Neural cell (in vitro differentiated cells): Measurements from ENCODE around the gene DHH. TPM values are rescaled to one million over a fixed set of nuclear protein-coding genes. Genes with fewer than 3 reads are reported as not detected.

Experiments used
- H2AFZ ChIP-seq: fragments of 200-600, 300-800 bp; sonication (generic), shearing (Covaris generic); 2 replicates; pipeline ENCODE4 v1.6.0; 2014; ENCODE audit warnings: low read depth, mild to moderate bottlenecking, antibody characterized with exemption, low read length, moderate library complexity
- H3F3A ChIP-seq: fragments of 200-600 bp; shearing (Covaris generic); 2 replicates; pipeline ENCODE4 v1.6.1; 2016; ENCODE audit warnings: mild to moderate bottlenecking, moderate library complexity, mixed read lengths, antibody characterized with exemption, low read length; ENCODE audit not compliant: insufficient read depth, poor library complexity, severe bottlenecking
- H3K27ac ChIP-seq: fragments of 200-600, 300-800 bp; sonication (generic), shearing (Covaris generic); 2 replicates; pipeline ENCODE4 v1.5.1; 2014; ENCODE audit warnings: mild to moderate bottlenecking, low read length, moderate library complexity
- H3K27me3 ChIP-seq: fragments of 300-800, 200-600 bp; sonication (generic), shearing (Covaris generic); 2 replicates; pipeline ENCODE4 v1.6.0; 2014; ENCODE audit warnings: mild to moderate bottlenecking, low read depth, low read length, moderate library complexity; ENCODE audit not compliant: insufficient read depth
- H3K36me3 ChIP-seq: fragments of 300-800, 200-600 bp; sonication (generic), shearing (Covaris generic); 2 replicates; pipeline ENCODE4 v1.5.1; 2014; ENCODE audit warnings: mild to moderate bottlenecking, antibody characterized with exemption, low read length, moderate library complexity; ENCODE audit not compliant: insufficient read depth
- H3K4me2 ChIP-seq: fragments of 300-800, 200-600 bp; sonication (generic), shearing (Covaris generic); 2 replicates; pipeline ENCODE4 v1.6.0; 2014; ENCODE audit warnings: mild to moderate bottlenecking, low read length
- H3K4me3 ChIP-seq: fragments of 300-800, 200-600 bp; sonication (generic), shearing (Covaris generic); 2 replicates; pipeline ENCODE4 v1.5.1; 2014; ENCODE audit warnings: mild to moderate bottlenecking, low read length, moderate library complexity
- H3K79me2 ChIP-seq: fragments of 200-600 bp; shearing (Covaris generic); replicated peaks from 2 replicates; pipeline ENCODE4 v1.6.0; 2014; ENCODE audit warnings: mild to moderate bottlenecking, low read length, moderate library complexity; ENCODE audit not compliant: insufficient read depth
- H3K9ac ChIP-seq: fragments of 300-800, 200-600 bp; sonication (generic), shearing (Covaris generic); 2 replicates; pipeline ENCODE4 v1.6.1; 2016; ENCODE audit warnings: mild to moderate bottlenecking, low read length, mixed read lengths
- H3K9me2 ChIP-seq: fragments of 200-600 bp; shearing (Covaris generic); 2 replicates; pipeline ENCODE4 v1.6.1; 2016; ENCODE audit warnings: mild to moderate bottlenecking, low read length, mixed read lengths; ENCODE audit not compliant: insufficient read depth
- H3K9me3 ChIP-seq: fragments of 200-600, 300-800 bp; sonication (generic), shearing (Covaris generic); 2 replicates; pipeline ENCODE4 v1.6.1; 2016; ENCODE audit warnings: mild to moderate bottlenecking, mixed run types, low read length, moderate library complexity, mixed read lengths
- H4K20me1 ChIP-seq: fragments of 200-600 bp; shearing (Covaris generic); 2 replicates; pipeline ENCODE4 v1.6.1; 2016; ENCODE audit warnings: mild to moderate bottlenecking, mixed run types; ENCODE audit not compliant: insufficient read depth
- EP300 ChIP-seq: fragments of 450-650 bp; conservative IDR thresholded peaks from 2 replicates; pipeline ENCODE4 v1.6.1; 2014; ENCODE audit warnings: antibody characterized with exemption, mild to moderate bottlenecking, moderate library complexity; ENCODE audit not compliant: poor library complexity, severe bottlenecking
- MXI1 ChIP-seq: fragments of 450-650 bp; conservative IDR thresholded peaks from 2 replicates; pipeline ENCODE4 v1.6.1; 2014; ENCODE audit warnings: antibody characterized with exemption, mild to moderate bottlenecking; ENCODE audit not compliant: poor library complexity, severe bottlenecking
- POLR2AphosphoS5 ChIP-seq: IDR thresholded peaks from 2 replicates; pipeline ENCODE4 v1.6.1; 2012
- RAD21 ChIP-seq: fragments of 450-650 bp; conservative IDR thresholded peaks from 2 replicates; pipeline ENCODE4 v1.6.1; 2014; ENCODE audit warnings: antibody characterized with exemption, mild to moderate bottlenecking, moderate library complexity
- SMC3 ChIP-seq: fragments of 450-650 bp; conservative IDR thresholded peaks from 2 replicates; pipeline ENCODE4 v1.6.1; 2014; ENCODE audit warnings: antibody characterized with exemption, mild to moderate bottlenecking, moderate library complexity; ENCODE audit not compliant: poor library complexity
- TAF1 ChIP-seq: IDR thresholded peaks from 2 replicates; pipeline ENCODE4 v1.6.1; 2012; ENCODE audit warnings: low read depth
- polyA plus RNA-seq: library from polyadenylated mRNA; depleted of rRNA; stranded (reverse); fragments of >200 nt; gene quantifications from 2 replicates; pipeline ENCODE4 v1.2.3, GENCODE V29; 2014
- TF ChIP-seq, protein P1 (sequence below): fragments of 450-650 bp; IDR thresholded peaks from 2 replicates; pipeline ENCODE4 v1.5.1; 2014; ENCODE audit warnings: antibody characterized with exemption, mild to moderate bottlenecking, moderate library complexity; ENCODE audit not compliant: poor library complexity, severe bottlenecking
- TF ChIP-seq, protein P2 (sequence below): IDR thresholded peaks from 2 replicates; pipeline ENCODE4 v1.6.1; 2012; ENCODE audit warnings: borderline replicate concordance

DHH gene
- polyA plus RNA-seq, 1 donor from 2014 or later, result 0.66 TPM

DNA sequence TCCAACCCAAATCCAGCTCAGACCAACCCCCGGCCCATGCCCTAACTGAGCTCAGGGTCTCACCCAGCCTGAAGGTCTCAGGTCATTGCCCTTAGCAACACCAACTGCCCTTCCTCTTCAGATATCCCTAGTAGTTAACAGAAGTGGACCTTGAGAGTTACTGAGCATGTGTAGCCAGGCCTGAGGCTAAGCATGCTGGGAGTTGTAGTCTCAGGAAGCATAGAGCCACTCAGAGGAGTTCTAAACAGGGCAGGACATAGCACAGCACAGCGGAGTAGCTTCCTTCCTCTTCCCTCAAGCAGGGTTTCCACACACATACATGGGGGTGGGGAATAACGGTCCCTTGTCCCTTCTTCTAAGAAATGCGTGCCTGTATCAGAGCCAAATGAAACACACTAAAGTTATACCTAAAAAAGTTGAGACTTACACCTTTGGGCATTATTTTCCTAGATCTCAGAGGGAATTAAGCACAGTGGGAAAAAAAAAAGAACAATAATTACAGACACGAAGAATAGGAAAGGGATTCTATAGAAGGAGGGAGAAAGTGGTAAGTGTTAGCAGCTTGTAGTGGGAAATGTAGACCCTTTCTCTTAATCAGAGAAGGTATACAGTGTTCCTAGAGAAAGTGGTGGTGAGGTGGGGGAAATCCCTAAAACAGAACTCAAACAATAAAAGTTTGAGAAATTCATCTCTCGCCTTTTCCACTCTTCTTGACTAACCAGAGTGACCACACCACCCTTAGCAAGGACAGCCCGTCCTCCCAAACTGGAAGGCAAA, 38.4 kb downstream of the DHH start:
- no peaks in the 10 kb centered on the region for H3F3A ChIP-seq
- H3K4me2 ChIP-seq, result peak overlapping the region; percentile 97
- no peak overlapping the region for H3K9ac ChIP-seq
- peaks cover 59% of the 10 kb centered on the region for H3K79me2 ChIP-seq
- H3K9me2 ChIP-seq, result no peaks in the 10 kb centered on the region
- peaks cover 28% of the 10 kb centered on the region for H4K20me1 ChIP-seq
- H3K27me3 ChIP-seq, result no peaks in the 10 kb centered on the region
- H3K36me3 ChIP-seq, result no peaks in the 10 kb centered on the region
- H3K9me3 ChIP-seq, result no peaks in the 10 kb centered on the region
- H3K4me3 ChIP-seq, result peak overlapping the region; percentile 97
- H2AFZ ChIP-seq, result no peak overlapping the region
- H3K27ac ChIP-seq, result no peak overlapping the region
- TF ChIP-seq TAF1, result no peak
- TF ChIP-seq MXI1, result no peak
- TF ChIP-seq POLR2AphosphoS5, result no peak
- TF ChIP-seq, protein P1, sequence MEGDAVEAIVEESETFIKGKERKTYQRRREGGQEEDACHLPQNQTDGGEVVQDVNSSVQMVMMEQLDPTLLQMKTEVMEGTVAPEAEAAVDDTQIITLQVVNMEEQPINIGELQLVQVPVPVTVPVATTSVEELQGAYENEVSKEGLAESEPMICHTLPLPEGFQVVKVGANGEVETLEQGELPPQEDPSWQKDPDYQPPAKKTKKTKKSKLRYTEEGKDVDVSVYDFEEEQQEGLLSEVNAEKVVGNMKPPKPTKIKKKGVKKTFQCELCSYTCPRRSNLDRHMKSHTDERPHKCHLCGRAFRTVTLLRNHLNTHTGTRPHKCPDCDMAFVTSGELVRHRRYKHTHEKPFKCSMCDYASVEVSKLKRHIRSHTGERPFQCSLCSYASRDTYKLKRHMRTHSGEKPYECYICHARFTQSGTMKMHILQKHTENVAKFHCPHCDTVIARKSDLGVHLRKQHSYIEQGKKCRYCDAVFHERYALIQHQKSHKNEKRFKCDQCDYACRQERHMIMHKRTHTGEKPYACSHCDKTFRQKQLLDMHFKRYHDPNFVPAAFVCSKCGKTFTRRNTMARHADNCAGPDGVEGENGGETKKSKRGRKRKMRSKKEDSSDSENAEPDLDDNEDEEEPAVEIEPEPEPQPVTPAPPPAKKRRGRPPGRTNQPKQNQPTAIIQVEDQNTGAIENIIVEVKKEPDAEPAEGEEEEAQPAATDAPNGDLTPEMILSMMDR, result no peak

- no peak overlapping the region for H3K9ac ChIP-seq
- peaks cover 28% of the 10 kb centered on the region for H4K20me1 ChIP-seq
- H3K4me2 ChIP-seq, result no peak overlapping the region
- peaks cover 58% of the 10 kb centered on the region for H3K79me2 ChIP-seq
- H3K9me3 ChIP-seq, result no peaks in the 10 kb centered on the region
- TF ChIP-seq EP300 (no peak), POLR2AphosphoS5 (no peak), RAD21 (no peak), SMC3 (no peak), TAF1 (no peak)
- TF ChIP-seq, protein P1, result no peak
- TF ChIP-seq, protein P2, sequence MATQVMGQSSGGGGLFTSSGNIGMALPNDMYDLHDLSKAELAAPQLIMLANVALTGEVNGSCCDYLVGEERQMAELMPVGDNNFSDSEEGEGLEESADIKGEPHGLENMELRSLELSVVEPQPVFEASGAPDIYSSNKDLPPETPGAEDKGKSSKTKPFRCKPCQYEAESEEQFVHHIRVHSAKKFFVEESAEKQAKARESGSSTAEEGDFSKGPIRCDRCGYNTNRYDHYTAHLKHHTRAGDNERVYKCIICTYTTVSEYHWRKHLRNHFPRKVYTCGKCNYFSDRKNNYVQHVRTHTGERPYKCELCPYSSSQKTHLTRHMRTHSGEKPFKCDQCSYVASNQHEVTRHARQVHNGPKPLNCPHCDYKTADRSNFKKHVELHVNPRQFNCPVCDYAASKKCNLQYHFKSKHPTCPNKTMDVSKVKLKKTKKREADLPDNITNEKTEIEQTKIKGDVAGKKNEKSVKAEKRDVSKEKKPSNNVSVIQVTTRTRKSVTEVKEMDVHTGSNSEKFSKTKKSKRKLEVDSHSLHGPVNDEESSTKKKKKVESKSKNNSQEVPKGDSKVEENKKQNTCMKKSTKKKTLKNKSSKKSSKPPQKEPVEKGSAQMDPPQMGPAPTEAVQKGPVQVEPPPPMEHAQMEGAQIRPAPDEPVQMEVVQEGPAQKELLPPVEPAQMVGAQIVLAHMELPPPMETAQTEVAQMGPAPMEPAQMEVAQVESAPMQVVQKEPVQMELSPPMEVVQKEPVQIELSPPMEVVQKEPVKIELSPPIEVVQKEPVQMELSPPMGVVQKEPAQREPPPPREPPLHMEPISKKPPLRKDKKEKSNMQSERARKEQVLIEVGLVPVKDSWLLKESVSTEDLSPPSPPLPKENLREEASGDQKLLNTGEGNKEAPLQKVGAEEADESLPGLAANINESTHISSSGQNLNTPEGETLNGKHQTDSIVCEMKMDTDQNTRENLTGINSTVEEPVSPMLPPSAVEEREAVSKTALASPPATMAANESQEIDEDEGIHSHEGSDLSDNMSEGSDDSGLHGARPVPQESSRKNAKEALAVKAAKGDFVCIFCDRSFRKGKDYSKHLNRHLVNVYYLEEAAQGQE, result no peak
- no peak overlapping the region for H3K27ac ChIP-seq
- peak overlapping the region; percentile 97 for H3K4me3 ChIP-seq
- no peaks in the 10 kb centered on the region for H3K36me3 ChIP-seq
- no peaks in the 10 kb centered on the region for H3K27me3 ChIP-seq
- no peaks in the 10 kb centered on the region for H3F3A ChIP-seq
- H3K9me2 ChIP-seq, result no peaks in the 10 kb centered on the region
- H2AFZ ChIP-seq, result no peak overlapping the region
These were observed 39.5 kb downstream of the DHH start for GRCh38 chr12:49055092-49055491.
